K562 (cell line): ENCODE measurements around the gene WDR45. TPM values are rescaled to one million over a fixed set of nuclear protein-coding genes. Genes with fewer than 3 reads are reported as not detected.

ENCODE experiments used
- ATAC-seq: fragments of 200-7000 bp; cut with Tn5 transposase; 3 replicates; pipeline ENCODE4 v1.9.1; 2020; ENCODE audit warnings: moderate library complexity
- BruUV-seq: library from RNA; stranded (reverse); fragments of 400-500 nt; replicated peaks from 2 replicates; lab custom pipeline; 2021; lab: Mats Ljungman, UMichigan
- CTCF ChIA-PET: fragments of 300-600 bp; formaldehyde crosslinking; extraction: SDS; loops from one replicate; lab custom pipeline; 2021; ENCODE audit warnings: low intra/inter-chr PET ratio; lab: Yijun Ruan, JAX
- POLR2A ChIA-PET: fragments of 300-600, 350-650 bp; sonication (Branson Sonifier 250); formaldehyde crosslinking; extraction: SDS; loops from one replicate; lab custom pipeline; 2021; ENCODE audit warnings: antibody characterized with exemption, inconsistent platforms; lab: Yijun Ruan, JAX
- DNase-seq, 4 experiments: peaks; one replicate each; pipeline versions ENCODE4 v3.0.0 to v3.0.0-alpha.2; 2011 to 2018; ENCODE audit warnings: low spot score in 3 of 4, mixed read lengths in 3 of 4; ENCODE audit errors: extremely low read depth in 1 of 4
- FAIRE-seq: peaks from 2 replicates; lab custom pipeline; 2011; peaks lifted over from hg19 to GRCh38; lab: Jason Lieb, UNC
- H2AFZ ChIP-seq: 2 replicates; pipeline ENCODE4 v1.6.0; 2011; ENCODE audit warnings: low read depth, low read length, control low read depth, inconsistent platforms
- H3K27ac ChIP-seq: fragments of 200-600 bp; 3 replicates; pipeline ENCODE4 v1.8.0; 2011; ENCODE audit warnings: low read depth, mild to moderate bottlenecking, control low read depth, inconsistent platforms, low read length, moderate library complexity, mixed read lengths; ENCODE audit errors: extremely low read depth
- H3K27me3 ChIP-seq, 2 experiments: fragments of 300-600 bp in 1 of 2; 2 replicates in 1 of 2; 3 replicates in 1 of 2; pipeline versions ENCODE4 v1.6.0 to v1.8.0; 2011; ENCODE audit warnings: inconsistent platforms in 2 of 2, low read length in 2 of 2, mild to moderate bottlenecking in 1 of 2, mixed read lengths in 1 of 2, moderate library complexity in 1 of 2; ENCODE audit not compliant: control insufficient read depth in 2 of 2, insufficient read depth in 2 of 2
- H3K36me3 ChIP-seq: fragments of 300-600 bp; 3 replicates; pipeline ENCODE4 v1.8.0; 2011; ENCODE audit warnings: mild to moderate bottlenecking, low read length, inconsistent platforms; ENCODE audit not compliant: control insufficient read depth, insufficient read depth
- H3K4me1 ChIP-seq, 2 experiments: fragments of 200-600 bp in 1 of 2; replicated peaks in 1 of 2; 2 replicates in 1 of 2; 3 replicates in 1 of 2; pipeline versions ENCODE4 v1.5.1 to v1.8.0; 2011; ENCODE audit warnings: inconsistent platforms in 2 of 2, low read length in 2 of 2, mild to moderate bottlenecking in 1 of 2, mixed read lengths in 1 of 2, moderate library complexity in 1 of 2; ENCODE audit not compliant: control insufficient read depth in 2 of 2, insufficient read depth in 2 of 2
- H3K4me2 ChIP-seq: 2 replicates; pipeline ENCODE4 v1.6.1; 2011; ENCODE audit warnings: low read length, control low read depth, inconsistent platforms, mixed read lengths; ENCODE audit not compliant: insufficient read depth
- H3K4me3 ChIP-seq: fragments of 200-600 bp; sonication (generic), shearing (Covaris generic); 2 replicates; pipeline ENCODE4 v1.5.1; 2016; ENCODE audit warnings: control low read depth, inconsistent platforms
- H3K79me2 ChIP-seq: fragments of 200-600 bp; 3 replicates; pipeline ENCODE4 v1.8.0; 2011; ENCODE audit warnings: low read length, inconsistent platforms; ENCODE audit not compliant: control insufficient read depth, insufficient read depth
- H3K9ac ChIP-seq, 2 experiments: 2 replicates each; pipeline versions ENCODE4 v1.6.0 to v1.6.1; 2011; ENCODE audit warnings: low read depth in 2 of 2, low read length in 2 of 2, control low read depth in 1 of 2, inconsistent platforms in 1 of 2, mild to moderate bottlenecking in 1 of 2, mixed read lengths in 1 of 2; ENCODE audit not compliant: insufficient read depth in 1 of 2
- H3K9me1 ChIP-seq: one replicate; pipeline ENCODE4 v1.6.0; 2011; ENCODE audit warnings: inconsistent platforms, mild to moderate bottlenecking, low read length, moderate library complexity; ENCODE audit not compliant: control insufficient read depth, insufficient read depth
- H3K9me3 ChIP-seq: replicated peaks from 2 replicates; pipeline ENCODE4 v1.5.1; 2011; ENCODE audit warnings: low read depth, low read length, inconsistent platforms; ENCODE audit not compliant: control insufficient read depth, insufficient read depth
- H4K20me1 ChIP-seq: replicated peaks from 2 replicates; pipeline ENCODE4 v1.6.1; 2011; ENCODE audit warnings: low read length, inconsistent platforms, mixed read lengths; ENCODE audit not compliant: control insufficient read depth, insufficient read depth
- GTF2F1 ChIP-seq: IDR thresholded peaks from 2 replicates; pipeline ENCODE4 v1.6.1; 2011; ENCODE audit warnings: low read depth, low read length, improper control_type of control experiment
- MAZ ChIP-seq, 2 experiments: fragments of 450-650 bp in 1 of 2; sonication (generic) in 1 of 2; formaldehyde crosslinking; IDR thresholded peaks in 1 of 2; conservative IDR thresholded peaks in 1 of 2; 2 replicates each; pipeline versions ENCODE4 v1.4.0 to v1.5.0; 2020; ENCODE audit warnings: mild to moderate bottlenecking in 1 of 2, missing genetic modification reagents in 1 of 2
- MYC ChIP-seq, 2 experiments: fragments of 250-450 bp in 1 of 2; sonication (Bioruptor Pico) in 1 of 2; IDR thresholded peaks; 2 replicates each; pipeline versions ENCODE4 v1.5.1 to v1.6.1; 2012 to 2021; ENCODE audit warnings: low read depth in 2 of 2, borderline replicate concordance in 1 of 2, improper control_type of control experiment in 1 of 2, low read length in 1 of 2, mild to moderate bottlenecking in 1 of 2, moderate library complexity in 1 of 2
- NR4A1 ChIP-seq, 2 experiments: fragments of 250-450 bp in 1 of 2; fragments of 450-650 bp in 1 of 2; sonication (Bioruptor Pico) in 1 of 2; IDR thresholded peaks; 2 replicates each; pipeline versions ENCODE4 v1.4.0 to v1.6.1; 2016 to 2020; ENCODE audit warnings: mild to moderate bottlenecking in 2 of 2, missing compliant biosample characterization in 1 of 2, missing genetic modification characterization in 1 of 2, moderate library complexity in 1 of 2
- SMC3 ChIP-seq: conservative IDR thresholded peaks from 2 replicates; pipeline ENCODE4 v1.6.1; 2011; ENCODE audit warnings: low read depth, low read length, improper control_type of control experiment; ENCODE audit not compliant: insufficient read depth
- TRIM24 ChIP-seq, 2 experiments: fragments of 450-650 bp; IDR thresholded peaks; 2 replicates each; pipeline ENCODE4 v1.6.1; 2016
- ZNF561 ChIP-seq: fragments of 450-650 bp; formaldehyde crosslinking; conservative IDR thresholded peaks from 2 replicates; pipeline ENCODE4 v1.4.0; 2020; ENCODE audit warnings: mild to moderate bottlenecking, moderate library complexity
- WGBS: fragments of 100-300 bp; shearing (Covaris generic); methylation state at CpG from one replicate; pipeline ENCODE4 v1.1.6; 2016; ENCODE audit warnings: low coverage, mixed read lengths; ENCODE audit not compliant: insufficient coverage; ENCODE audit errors: missing lambda C conversion rate; 5-methylcytosine and 5-hydroxymethylcytosine counted together
- in situ Hi-C: fragments of 300-500 bp; cut with MboI; formaldehyde crosslinking; loops from 4 replicates; pipeline ENCODE4 v1.15.0; 2018; ENCODE audit warnings: inconsistent platforms, mixed read lengths
- intact Hi-C: fragments of 100-400 bp; cut with micrococcal nuclease; formaldehyde crosslinking; loops from 2 replicates; pipeline ENCODE4 v1.14.2; 2022
- polyA plus RNA-seq, 8 experiments: library from polyadenylated mRNA; depleted of rRNA in 4 of 8; stranded (reverse) in 5 of 8; unstranded in 3 of 8; fragments of >200 nt; fragmentation: Nextera tagmentation in 2 of 8; fragmentation: Illumina TruSeq in 1 of 8; extraction: Ambion mirVana in 2 of 8; extraction: Trizol in 1 of 8; gene quantifications; 2 replicates each; pipeline versions ENCODE4 v1.2.1 to v1.2.3, GENCODE V29; 2011 to 2014; ENCODE audit warnings: inconsistent platforms in 1 of 8, missing spikeins in 1 of 8
- total RNA-seq, 7 experiments: library from RNA; depleted of rRNA in 6 of 7; stranded (reverse); fragments of >200 nt in 6 of 7; fragmentation: Illumina TruSeq in 2 of 7; extraction: Trizol in 2 of 7; gene quantifications; 2 replicates each; pipeline versions ENCODE4 v1.2.1 to v1.2.3, GENCODE V29; 2011 to 2021; ENCODE audit warnings: low replicate concordance in 1 of 7
- TF ChIP-seq, protein P1 (sequence below): fragments of 250-450 bp; sonication (Bioruptor Pico); IDR thresholded peaks from 2 replicates; pipeline ENCODE4 v1.4.0; 2020
- TF ChIP-seq, protein P2 (sequence below): sonication (generic); formaldehyde crosslinking; IDR thresholded peaks from 2 replicates; pipeline ENCODE4 v1.8.1; 2023; ENCODE audit warnings: mild to moderate bottlenecking, missing genetic modification reagents
- TF ChIP-seq, protein P3 (sequence below): sonication (generic); formaldehyde crosslinking; IDR thresholded peaks from 2 replicates; pipeline ENCODE4 v1.8.0; 2022; ENCODE audit warnings: mild to moderate bottlenecking, missing genetic modification reagents

The WDR45 gene
- total and polyA plus RNA-seq, 9 of the 15 experiments (the other 6 are each of a cell fraction or from before 2014, with no cell fraction given) = 19.4 to 136 (median 59.7) TPM

DNA sequence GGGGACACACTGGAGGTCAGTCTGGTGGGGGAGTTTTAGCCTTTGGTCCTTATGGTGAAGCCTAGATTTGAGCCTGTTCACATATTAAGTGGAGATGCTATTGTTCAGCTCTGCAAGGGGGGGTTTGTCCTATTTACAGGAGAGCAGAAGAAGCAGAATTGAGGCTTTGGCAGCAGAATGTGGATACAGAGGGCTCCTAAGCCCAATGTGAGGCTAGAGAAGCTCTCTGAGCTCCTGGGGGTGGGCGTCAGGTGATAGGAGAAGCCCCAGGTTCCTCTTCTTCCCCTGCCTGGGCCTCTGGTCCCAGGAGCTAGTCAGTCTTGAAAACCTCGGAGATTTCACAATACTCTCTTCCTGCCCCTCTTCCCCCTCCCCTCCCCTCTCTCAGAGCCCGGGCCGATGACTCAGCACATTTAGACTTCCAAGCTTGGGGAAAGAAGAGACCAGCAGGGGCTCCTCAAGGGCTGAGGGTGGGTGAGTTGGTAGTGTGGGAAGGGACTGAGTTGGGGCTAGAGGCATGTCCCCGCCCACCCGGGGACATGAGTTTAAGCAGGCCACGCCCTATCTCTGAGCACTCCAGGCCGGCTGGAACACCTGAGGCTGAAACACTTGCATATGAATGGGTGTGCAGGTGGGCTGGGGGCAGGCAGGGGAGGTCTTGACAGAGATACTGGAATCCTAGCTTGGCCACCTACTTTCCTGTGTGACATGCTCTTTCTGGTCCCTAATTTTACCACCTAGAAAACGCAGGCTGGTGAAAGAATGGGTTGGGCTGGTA lies 39.9 kb downstream of the WDR45 start:
- H3K9me1 ChIP-seq = no peaks in the 10 kb centered on the region
- FAIRE-seq (peak; percentile 99), ATAC-seq (peak; percentile 75), DNase-seq (peak; percentile 78 to 97 (median 86))
- H3K36me3 ChIP-seq = peaks cover 35% of the 10 kb centered on the region; the same call in 2 of the 3 replicates
- ChIA-PET CTCF (no interaction called here), POLR2A (interaction anchor here (0.6 to 1.4 kb wide), 7 partner anchors 16 to 302 kb away, joined by 3 to 5 read pairs (median 3); partner anchors contain the start of gene GRIPAP1)
- no peaks in the 10 kb centered on the region for H4K20me1 ChIP-seq
- 17% methylated on average over 2 of the region's 9 CpGs for WGBS
- in situ Hi-C loops (no loop called here), intact Hi-C loops (loop anchor here (5.0 kb wide), 3 partner anchors 37 to 138 kb away; partner anchors contain the start of gene GRIPAP1)
- H3K4me3 ChIP-seq = peak overlapping the region; percentile 19; the same call in 1 of the 2 replicates
- peak overlapping the region; percentile 78 for H3K4me2 ChIP-seq
- BruUV-seq = no TSS peak
- 0 out of 2 replicates have a peak overlapping the region, but pooled peaks have one; percentile 12 for H2AFZ ChIP-seq
- H3K27ac ChIP-seq = peak overlapping the region; percentile 74
- peaks cover 36 to 42% of the 10 kb centered on the region in 2 experiments; a peak in 4 of 5 replicates for H3K4me1 ChIP-seq
- H3K27me3 ChIP-seq = no peaks in the 10 kb centered on the region
- peaks cover 36% of the 10 kb centered on the region for H3K79me2 ChIP-seq
- peak overlapping the region; percentile 60 to 81; a peak in 3 of 4 replicates for H3K9ac ChIP-seq
- H3K9me3 ChIP-seq = no peaks in the 10 kb centered on the region
- TF ChIP-seq, protein P1, sequence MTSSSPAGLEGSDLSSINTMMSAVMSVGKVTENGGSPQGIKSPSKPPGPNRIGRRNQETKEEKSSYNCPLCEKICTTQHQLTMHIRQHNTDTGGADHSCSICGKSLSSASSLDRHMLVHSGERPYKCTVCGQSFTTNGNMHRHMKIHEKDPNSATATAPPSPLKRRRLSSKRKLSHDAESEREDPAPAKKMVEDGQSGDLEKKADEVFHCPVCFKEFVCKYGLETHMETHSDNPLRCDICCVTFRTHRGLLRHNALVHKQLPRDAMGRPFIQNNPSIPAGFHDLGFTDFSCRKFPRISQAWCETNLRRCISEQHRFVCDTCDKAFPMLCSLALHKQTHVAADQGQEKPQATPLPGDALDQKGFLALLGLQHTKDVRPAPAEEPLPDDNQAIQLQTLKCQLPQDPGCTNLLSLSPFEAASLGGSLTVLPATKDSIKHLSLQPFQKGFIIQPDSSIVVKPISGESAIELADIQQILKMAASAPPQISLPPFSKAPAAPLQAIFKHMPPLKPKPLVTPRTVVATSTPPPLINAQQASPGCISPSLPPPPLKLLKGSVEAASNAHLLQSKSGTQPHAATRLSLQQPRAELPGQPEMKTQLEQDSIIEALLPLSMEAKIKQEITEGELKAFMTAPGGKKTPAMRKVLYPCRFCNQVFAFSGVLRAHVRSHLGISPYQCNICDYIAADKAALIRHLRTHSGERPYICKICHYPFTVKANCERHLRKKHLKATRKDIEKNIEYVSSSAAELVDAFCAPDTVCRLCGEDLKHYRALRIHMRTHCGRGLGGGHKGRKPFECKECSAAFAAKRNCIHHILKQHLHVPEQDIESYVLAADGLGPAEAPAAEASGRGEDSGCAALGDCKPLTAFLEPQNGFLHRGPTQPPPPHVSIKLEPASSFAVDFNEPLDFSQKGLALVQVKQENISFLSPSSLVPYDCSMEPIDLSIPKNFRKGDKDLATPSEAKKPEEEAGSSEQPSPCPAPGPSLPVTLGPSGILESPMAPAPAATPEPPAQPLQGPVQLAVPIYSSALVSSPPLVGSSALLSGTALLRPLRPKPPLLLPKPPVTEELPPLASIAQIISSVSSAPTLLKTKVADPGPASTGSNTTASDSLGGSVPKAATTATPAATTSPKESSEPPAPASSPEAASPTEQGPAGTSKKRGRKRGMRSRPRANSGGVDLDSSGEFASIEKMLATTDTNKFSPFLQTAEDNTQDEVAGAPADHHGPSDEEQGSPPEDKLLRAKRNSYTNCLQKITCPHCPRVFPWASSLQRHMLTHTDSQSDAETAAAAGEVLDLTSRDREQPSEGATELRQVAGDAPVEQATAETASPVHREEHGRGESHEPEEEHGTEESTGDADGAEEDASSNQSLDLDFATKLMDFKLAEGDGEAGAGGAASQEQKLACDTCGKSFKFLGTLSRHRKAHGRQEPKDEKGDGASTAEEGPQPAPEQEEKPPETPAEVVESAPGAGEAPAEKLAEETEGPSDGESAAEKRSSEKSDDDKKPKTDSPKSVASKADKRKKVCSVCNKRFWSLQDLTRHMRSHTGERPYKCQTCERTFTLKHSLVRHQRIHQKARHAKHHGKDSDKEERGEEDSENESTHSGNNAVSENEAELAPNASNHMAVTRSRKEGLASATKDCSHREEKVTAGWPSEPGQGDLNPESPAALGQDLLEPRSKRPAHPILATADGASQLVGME = no peak
- peak; percentile 38 to 87; a peak in 3 of 4 replicates for TF ChIP-seq MAZ (CRISPR knock-in tag; conservative IDR thresholded peaks at IDR 0.05 in 1 of 2, IDR thresholded peaks at IDR 0.05 in 1 of 2)
- TF ChIP-seq GTF2F1 = no peak
- TF ChIP-seq, protein P2, sequence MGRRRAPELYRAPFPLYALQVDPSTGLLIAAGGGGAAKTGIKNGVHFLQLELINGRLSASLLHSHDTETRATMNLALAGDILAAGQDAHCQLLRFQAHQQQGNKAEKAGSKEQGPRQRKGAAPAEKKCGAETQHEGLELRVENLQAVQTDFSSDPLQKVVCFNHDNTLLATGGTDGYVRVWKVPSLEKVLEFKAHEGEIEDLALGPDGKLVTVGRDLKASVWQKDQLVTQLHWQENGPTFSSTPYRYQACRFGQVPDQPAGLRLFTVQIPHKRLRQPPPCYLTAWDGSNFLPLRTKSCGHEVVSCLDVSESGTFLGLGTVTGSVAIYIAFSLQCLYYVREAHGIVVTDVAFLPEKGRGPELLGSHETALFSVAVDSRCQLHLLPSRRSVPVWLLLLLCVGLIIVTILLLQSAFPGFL (CRISPR knock-in tag) = no peak
- no peak for TF ChIP-seq ZNF561 (CRISPR knock-in tag)
- no peak for TF ChIP-seq SMC3
- peak; percentile 35; the same call in 1 of the 2 replicates for TF ChIP-seq MYC (IDR thresholded peaks at IDR 0.05; ENCODE audit: low read depth, low read length)
- no peak for TF ChIP-seq MYC (CRISPR knock-in tag; IDR thresholded peaks at IDR 0.05; ENCODE audit: borderline replicate concordance, low read depth)
- TF ChIP-seq NR4A1 (CRISPR knock-in tag; IDR thresholded peaks at IDR 0.05) = no peak
- TF ChIP-seq NR4A1 (tag; IDR thresholded peaks at IDR 0.05) = no peak
- TF ChIP-seq, protein P3, sequence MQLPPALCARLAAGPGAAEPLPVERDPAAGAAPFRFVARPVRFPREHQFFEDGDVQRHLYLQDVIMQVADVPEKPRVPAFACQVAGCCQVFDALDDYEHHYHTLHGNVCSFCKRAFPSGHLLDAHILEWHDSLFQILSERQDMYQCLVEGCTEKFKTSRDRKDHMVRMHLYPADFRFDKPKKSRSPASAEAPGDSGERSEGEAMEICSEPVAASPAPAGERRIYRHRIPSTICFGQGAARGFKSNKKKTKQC (CRISPR knock-in tag) = no peak
- TF ChIP-seq TRIM24 (IDR thresholded peaks at IDR 0.05) = peak in 1 of 2 experiments; percentile 69; a peak in 2 of 4 replicates
